ENCODE data around the gene C15orf39.

GRCh38 chr15:75199357-75199940, 2.2 kb upstream of the C15orf39 start:
- TF ChIP-seq POLR2A (IDR thresholded peaks at IDR 0.05; ENCODE audit: low read depth, low read length) = no peak
- TF ChIP-seq TAF1 (IDR thresholded peaks at IDR 0.05; ENCODE audit: borderline replicate concordance, low read depth, low read length) = no peak
